ENCODE measurements around the gene TMEM161B.
"Not testable (repeated sequence)": the region's sequence is repeated elsewhere in the genome, so short reads cannot be mapped to it uniquely, and the experiment has no call there.

TMEM161B gene

GRCh38 chr5:88188458-88189132 is 80.0 kb downstream of the TMEM161B start:
- no peak for DNase-seq (ENCODE audit: low read depth in 1 of 2, low spot score in 1 of 2)

GRCh38 chr5:88183255-88183654 is 85.4 kb downstream of the TMEM161B start:
- DNase-seq (ENCODE audit: low read depth in 1 of 2, low spot score in 1 of 2), result no peak

- not testable (repeated sequence) for DNase-seq (ENCODE audit: low read depth in 1 of 2, low spot score in 1 of 2)
Measured at GRCh38 chr5:88177486-88177885, 91.2 kb downstream of the TMEM161B start.

GRCh38 chr5:88172847-88173758 is 95.5 kb downstream of the TMEM161B start:
- DNase-seq (ENCODE audit: low read depth in 1 of 2, low spot score in 1 of 2), result no peak

GRCh38 chr5:88159591-88159990 is 109.1 kb downstream of the TMEM161B start:
- DNase-seq (ENCODE audit: low read depth in 1 of 2, low spot score in 1 of 2), result no peak

GRCh38 chr5:88158056-88158455 is 110.6 kb downstream of the TMEM161B start:
- DNase-seq (ENCODE audit: low read depth in 1 of 2, low spot score in 1 of 2), result no peak

- DNase-seq (ENCODE audit: low read depth in 1 of 2, low spot score in 1 of 2), result no peak
Measured at GRCh38 chr5:88154891-88155290, 113.8 kb downstream of the TMEM161B start.

GRCh38 chr5:88150747-88151146 is 117.9 kb downstream of the TMEM161B start:
- DNase-seq (ENCODE audit: low read depth in 1 of 2, low spot score in 1 of 2), result no peak

- DNase-seq (ENCODE audit: low read depth in 1 of 2, low spot score in 1 of 2), result no peak
Measured at GRCh38 chr5:88145611-88146467, 122.8 kb downstream of the TMEM161B start.

- DNase-seq (ENCODE audit: low read depth in 1 of 2, low spot score in 1 of 2), result no peak
Measured at GRCh38 chr5:88145221-88145610, 123.4 kb downstream of the TMEM161B start.
